ENCODE measurements around the gene TOMT.

DNA sequence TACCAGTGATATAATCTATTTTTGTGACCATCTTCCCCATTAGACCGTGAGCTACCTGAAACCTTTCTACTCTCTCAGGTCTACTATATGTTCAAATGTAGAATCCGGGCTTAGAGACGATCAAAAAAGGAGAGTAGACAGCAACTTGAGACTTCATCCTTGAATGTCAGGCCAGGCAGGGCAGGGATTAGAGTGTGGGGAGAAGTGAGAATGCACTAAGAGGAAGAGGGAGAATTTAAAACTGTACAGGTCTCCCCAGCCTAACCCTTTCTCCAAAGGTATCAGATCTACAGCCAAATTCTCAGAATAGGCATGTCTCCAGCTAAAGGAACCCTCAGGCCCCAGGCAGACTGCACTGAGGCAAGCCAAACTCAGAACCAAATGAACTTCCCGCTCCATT is 3.6 kb upstream of the TOMT start:
- TF ChIP-seq POLR2AphosphoS5 (IDR thresholded peaks at IDR 0.05; ENCODE audit: low read depth, low read length) (no peak), POLR2A (IDR thresholded peaks at IDR 0.05; ENCODE audit: low read depth, low read length) (no peak)
